GM13976 (cell line): Measurements from ENCODE around the gene CDKN2B-AS1.

ENCODE experiments used
- DNase-seq: peaks from one replicate; pipeline ENCODE4 v3.0.0; 2012; ENCODE audit warnings: low spot score
- in situ Hi-C: fragments of 300-500 bp; cut with MboI; formaldehyde crosslinking; loops from one replicate; pipeline ENCODE4 v1.12.0; 2022; ENCODE audit warnings: low sequenced_read_pairs, mixed read lengths, inconsistent platforms; ENCODE audit not compliant: unreplicated experiment
- TF ChIP-seq, protein P1 (sequence below): IDR thresholded peaks from 2 replicates; pipeline ENCODE4 v1.5.1; 2012; ENCODE audit warnings: borderline replicate concordance, mild to moderate bottlenecking; ENCODE audit not compliant: insufficient read depth; ENCODE audit errors: extremely low read depth, missing control alignments, control extremely low read depth

Gene CDKN2B-AS1

DNA sequence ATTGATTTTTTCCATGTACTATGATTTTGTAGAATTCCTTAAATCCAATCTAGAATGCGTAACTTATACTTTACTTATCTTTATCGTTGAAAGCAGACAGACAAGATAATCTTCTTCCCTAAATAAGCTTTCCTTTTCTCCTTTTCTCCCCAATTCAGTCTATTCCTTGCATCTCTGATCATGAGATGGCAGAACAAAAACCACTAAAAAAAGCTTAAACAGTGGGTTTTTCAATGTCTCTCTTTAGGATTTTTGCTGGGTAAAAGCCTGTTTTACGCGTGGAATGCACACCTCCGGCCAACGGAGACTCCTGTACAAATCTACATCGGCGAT, 13.8 kb downstream of the CDKN2B-AS1 start:
- in situ Hi-C loops: no loop called here
- no peak for DNase-seq
- TF ChIP-seq, protein P1, sequence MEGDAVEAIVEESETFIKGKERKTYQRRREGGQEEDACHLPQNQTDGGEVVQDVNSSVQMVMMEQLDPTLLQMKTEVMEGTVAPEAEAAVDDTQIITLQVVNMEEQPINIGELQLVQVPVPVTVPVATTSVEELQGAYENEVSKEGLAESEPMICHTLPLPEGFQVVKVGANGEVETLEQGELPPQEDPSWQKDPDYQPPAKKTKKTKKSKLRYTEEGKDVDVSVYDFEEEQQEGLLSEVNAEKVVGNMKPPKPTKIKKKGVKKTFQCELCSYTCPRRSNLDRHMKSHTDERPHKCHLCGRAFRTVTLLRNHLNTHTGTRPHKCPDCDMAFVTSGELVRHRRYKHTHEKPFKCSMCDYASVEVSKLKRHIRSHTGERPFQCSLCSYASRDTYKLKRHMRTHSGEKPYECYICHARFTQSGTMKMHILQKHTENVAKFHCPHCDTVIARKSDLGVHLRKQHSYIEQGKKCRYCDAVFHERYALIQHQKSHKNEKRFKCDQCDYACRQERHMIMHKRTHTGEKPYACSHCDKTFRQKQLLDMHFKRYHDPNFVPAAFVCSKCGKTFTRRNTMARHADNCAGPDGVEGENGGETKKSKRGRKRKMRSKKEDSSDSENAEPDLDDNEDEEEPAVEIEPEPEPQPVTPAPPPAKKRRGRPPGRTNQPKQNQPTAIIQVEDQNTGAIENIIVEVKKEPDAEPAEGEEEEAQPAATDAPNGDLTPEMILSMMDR: no peak

DNA sequence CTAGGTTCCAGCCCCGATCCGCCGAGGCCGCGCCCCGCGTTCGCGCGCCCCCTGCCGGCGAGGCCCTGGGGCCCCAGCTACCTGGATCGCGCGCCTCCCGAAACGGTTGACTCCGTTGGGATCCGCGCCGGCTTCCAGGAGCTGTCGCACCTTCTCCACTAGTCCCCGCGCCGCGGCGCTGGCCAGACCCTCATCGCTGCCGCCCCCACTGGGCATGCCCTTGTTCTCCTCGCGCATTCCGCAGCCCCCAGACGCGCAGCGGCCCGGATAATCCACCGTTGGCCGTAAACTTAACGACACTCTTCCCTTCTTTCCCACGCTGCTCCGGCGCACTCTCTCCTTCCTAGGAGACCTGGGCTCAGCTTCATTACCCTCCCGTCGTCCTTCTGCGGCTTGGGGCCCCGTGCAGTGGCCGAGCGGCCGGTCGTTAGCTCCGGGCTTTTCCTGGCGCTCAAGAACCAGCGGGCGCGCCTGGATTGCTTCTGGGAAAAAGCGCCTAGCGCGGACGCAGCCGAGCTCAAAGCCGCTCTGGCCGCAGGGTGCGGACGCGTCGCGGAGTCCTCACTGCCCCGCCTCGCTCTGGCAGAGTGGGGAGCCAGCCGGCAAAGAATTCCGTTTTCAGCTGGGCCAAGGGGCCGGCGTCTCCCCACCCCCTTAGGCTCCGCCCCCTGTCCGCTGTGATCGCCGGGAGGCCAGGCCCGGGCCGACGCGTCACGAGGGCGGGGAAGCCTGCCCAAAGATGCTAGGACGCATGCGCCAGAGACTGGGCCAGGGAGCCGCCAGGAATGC, 14.3 kb downstream of the CDKN2B-AS1 start, which contains the start of gene CDKN2B:
CDKN2B (minus strand) TSS at position 589 of the 789 bp plus-strand sequence; CDS start at position 237, 352 bp downstream.
- in situ Hi-C loops: no loop called here
- peak; percentile 91 for DNase-seq
- TF ChIP-seq, protein P1: peak; percentile 98

DNA sequence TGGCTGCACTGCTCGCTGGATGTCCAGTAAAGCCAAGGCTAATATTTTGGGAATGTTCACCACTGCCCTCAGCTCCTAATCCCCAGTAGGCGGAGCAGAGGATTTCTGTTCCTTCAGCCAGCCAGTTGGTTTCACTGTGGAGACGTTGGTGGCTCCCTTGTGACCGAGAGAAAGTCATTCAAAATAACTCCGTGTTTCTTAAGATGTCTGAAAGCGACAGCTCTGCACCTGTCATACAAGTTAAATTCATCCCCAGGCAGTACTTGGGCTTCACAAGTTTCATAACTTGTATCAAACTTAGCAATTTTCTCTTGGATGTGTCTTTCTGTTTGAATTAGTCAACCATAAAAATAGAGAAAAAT, 14.9 kb downstream of the CDKN2B-AS1 start:
- no peak for DNase-seq
- in situ Hi-C loops: no loop called here
- TF ChIP-seq, protein P1: no peak

DNA sequence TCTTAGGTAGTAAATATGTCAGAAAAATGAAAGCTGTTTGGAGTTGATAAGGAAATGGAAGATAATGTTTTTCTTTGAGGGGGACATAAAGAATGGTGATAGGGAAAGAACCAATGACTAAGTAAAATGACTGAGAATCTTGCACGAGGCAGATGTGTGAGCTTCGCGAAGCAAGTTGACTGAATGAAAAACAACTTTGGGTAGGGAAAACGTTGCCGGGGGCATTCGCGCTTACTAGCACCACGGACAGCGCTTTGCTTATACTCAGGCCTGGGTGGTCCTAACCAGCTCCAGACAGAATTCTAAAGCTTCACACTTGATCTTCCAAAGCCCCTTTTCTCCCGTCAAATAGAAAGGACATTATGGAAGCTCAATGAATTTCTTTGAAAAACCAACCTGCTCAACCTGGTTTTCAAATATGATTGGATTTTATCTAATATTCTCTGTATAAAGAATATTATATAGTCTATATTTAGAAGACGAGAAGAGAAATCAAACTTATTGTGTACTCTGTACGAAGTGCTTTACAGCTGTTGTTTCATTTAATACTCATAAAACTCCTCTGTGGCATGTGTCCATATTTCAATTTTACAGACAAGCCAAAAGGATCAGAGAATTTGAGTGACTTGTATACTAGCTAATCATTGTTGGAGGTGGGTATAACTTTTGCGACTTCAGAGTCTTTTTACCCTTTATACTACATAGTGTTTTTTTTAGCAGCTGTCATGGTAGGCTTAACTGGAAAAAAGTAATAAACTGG, 16.5 kb downstream of the CDKN2B-AS1 start:
- in situ Hi-C loops: no loop called here
- TF ChIP-seq, protein P1: no peak
- DNase-seq: no peak

DNA sequence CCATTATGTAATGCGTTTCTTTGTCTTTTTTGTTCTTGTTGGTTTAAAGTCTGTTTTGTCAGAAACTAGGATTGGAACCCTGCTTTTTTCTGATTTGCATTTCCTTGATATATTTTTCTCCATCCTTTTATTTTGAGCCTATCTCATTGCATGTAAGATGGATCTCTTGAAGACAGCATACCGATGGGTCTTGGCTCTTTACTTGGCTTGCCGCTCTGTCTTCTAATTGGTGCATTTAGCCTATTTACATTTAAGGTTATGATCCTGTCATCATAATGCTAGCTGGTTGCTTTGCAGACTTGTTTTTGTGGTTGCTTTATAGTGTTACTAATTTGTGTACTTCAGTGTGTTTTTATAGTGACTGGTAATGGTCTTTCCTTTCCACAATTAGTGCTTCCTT, 27.8 kb downstream of the CDKN2B-AS1 start:
- no peak for DNase-seq
- TF ChIP-seq, protein P1: no peak
- in situ Hi-C loops: no loop called here

DNA sequence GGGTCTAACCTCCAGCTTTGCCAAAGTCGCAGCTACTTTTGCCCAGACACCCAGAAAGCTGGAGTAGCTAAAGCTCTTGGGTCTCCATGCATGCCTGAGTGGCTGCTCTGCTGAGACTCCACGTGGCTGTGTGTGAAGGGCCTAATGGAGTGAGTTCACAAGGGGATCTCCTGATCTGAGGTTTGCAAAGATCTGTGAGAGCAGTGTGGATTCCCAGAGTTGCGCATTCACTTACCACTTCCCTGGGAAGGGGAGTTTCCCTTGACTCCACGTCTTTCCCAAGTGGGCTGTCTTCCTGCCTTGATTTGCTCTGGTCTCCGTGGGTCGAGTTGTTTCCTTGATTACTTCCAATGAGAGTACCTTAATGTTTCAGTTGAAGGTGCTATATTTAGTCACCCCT, 32.1 kb downstream of the CDKN2B-AS1 start:
- in situ Hi-C loops: loop anchor here (25.0 kb wide), 1 partner anchor 214 kb away; the partner anchor contains the start of gene MTAP
- TF ChIP-seq, protein P1: no peak
- no peak for DNase-seq
